GM23248 (cell line): ENCODE data around the gene TOMM22.

Source experiments
- EZH2 ChIP-seq: fragments of 200-600 bp; sonication (generic); IDR thresholded peaks from 2 replicates; pipeline ENCODE4 v1.6.1; 2018; ENCODE audit warnings: antibody characterized with exemption, mild to moderate bottlenecking; ENCODE audit not compliant: insufficient read depth, poor library complexity, severe bottlenecking
- EZH2phosphoT487 ChIP-seq: fragments of 200-600 bp; sonication (generic); IDR thresholded peaks from 2 replicates; pipeline ENCODE4 v1.6.1; 2018; ENCODE audit warnings: antibody characterized with exemption, moderate library complexity, mild to moderate bottlenecking, low read depth; ENCODE audit not compliant: insufficient read depth

DNA sequence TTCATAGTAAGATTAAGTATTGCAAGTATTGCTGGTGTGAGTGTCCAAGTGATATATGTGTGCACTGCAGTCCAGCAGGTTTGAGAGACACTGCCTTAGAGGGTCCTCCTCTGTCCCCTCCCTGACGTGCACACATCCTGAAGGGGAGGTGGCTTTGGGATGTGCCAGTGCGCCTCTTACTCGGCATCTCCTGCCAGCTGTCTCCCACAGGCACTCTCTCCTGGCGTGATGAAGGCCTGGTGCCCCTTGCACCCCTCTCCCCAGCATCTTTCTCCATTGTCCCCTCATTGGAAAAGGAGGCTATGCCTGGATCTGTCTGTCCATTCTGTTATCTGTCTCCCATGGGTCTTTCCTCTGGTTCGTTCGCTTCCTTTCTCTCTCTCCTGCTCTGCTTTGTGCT is 48.2 kb downstream of the TOMM22 start:
- TF ChIP-seq EZH2phosphoT487 (no peak), EZH2 (no peak)
